Measurements from ENCODE around the gene TRHDE. TPM values are rescaled to one million over a fixed set of nuclear protein-coding genes. Genes with fewer than 3 reads are reported as not detected.

The TRHDE gene
- total and polyA plus RNA-seq, 2 donors (not counting 3 experiments of a cell fraction or from before 2014, with no cell fraction given) = not detected

GRCh38 chr12:72684491-72684890, 412.3 kb downstream of the TRHDE start:
- CTCF ChIA-PET = no interaction called here
- H3K4me1 ChIP-seq (ENCODE audit: control insufficient read depth, extremely low read depth, insufficient read depth, low read length) = no peaks in the 10 kb centered on the region

More at GRCh38 chr12:72684491-72684890, 412.3 kb downstream of the TRHDE start:
- H3K27me3 ChIP-seq (ENCODE audit: control insufficient read depth in 2 of 2, insufficient read depth in 2 of 2, low read length in 2 of 2) = no peaks in the 10 kb centered on the region
- no peak overlapping the region for H3K9ac ChIP-seq (replicated peaks; ENCODE audit: extremely low read depth, insufficient read depth, low read length)
- no peak overlapping the region for H3K27ac ChIP-seq (ENCODE audit: insufficient read depth, low read depth, low read length)
- H3K4me2 ChIP-seq (ENCODE audit: insufficient read depth, low read length) = no peak overlapping the region
- H3K36me3 ChIP-seq (ENCODE audit: control insufficient read depth in 2 of 2, extremely low read depth in 1 of 2, insufficient read depth in 2 of 2, low read length in 2 of 2) = no peaks in the 10 kb centered on the region
- H2AFZ ChIP-seq (ENCODE audit: low read depth, low read length) = no peak overlapping the region
- H4K20me1 ChIP-seq (replicated peaks; ENCODE audit: control insufficient read depth, extremely low read depth, insufficient read depth, low read length) = no peaks in the 10 kb centered on the region
- TF ChIP-seq EZH2 (IDR thresholded peaks at IDR 0.05; ENCODE audit: borderline replicate concordance, low read depth, low read length, severe bottlenecking) (no peak), CTCF (IDR thresholded peaks at IDR 0.05; ENCODE audit: extremely low read depth in 1 of 2, insufficient read depth in 1 of 2, low read depth in 1 of 2, low read length in 2 of 2) (no peak), POLR2AphosphoS5 (IDR thresholded peaks at IDR 0.05; ENCODE audit: insufficient read depth, low read depth, low read length) (no peak), JUN (IDR thresholded peaks at IDR 0.05; ENCODE audit: borderline replicate concordance, insufficient read depth, insufficient read length, low read depth) (no peak), POLR2A (IDR thresholded peaks at IDR 0.05; ENCODE audit: low read depth, low read length) (no peak), GATA2 (IDR thresholded peaks at IDR 0.05; ENCODE audit: insufficient read depth, insufficient read length, low read depth, low read length) (no peak), MAX (IDR thresholded peaks at IDR 0.05; ENCODE audit: insufficient read depth, insufficient read length) (no peak), MYC (IDR thresholded peaks at IDR 0.05; ENCODE audit: low read depth, low read length) (no peak), FOS (IDR thresholded peaks at IDR 0.05; ENCODE audit: borderline replicate concordance, insufficient read depth, low read length) (no peak)
- no TSS peak for BruUV-seq (replicated peaks)
- dilution Hi-C loops (cut with MboI; ENCODE audit: extremely low pct_ligation_motif_present, low sequenced_read_pairs) = no loop called here
- no peaks in the 10 kb centered on the region for H3K79me2 ChIP-seq (ENCODE audit: control insufficient read depth, insufficient read depth, low read length)
- no peaks in the 10 kb centered on the region for H3K9me1 ChIP-seq (replicated peaks; ENCODE audit: control insufficient read depth, extremely low read depth, insufficient read depth, low read length)
- intact Hi-C loops (cut with micrococcal nuclease) = no loop called here
- no peak for DNase-seq (ENCODE audit: low read depth, low spot score)
- FAIRE-seq = no peak
- no peak overlapping the region for H3K4me3 ChIP-seq (replicated peaks in 1 of 3; ENCODE audit: insufficient read depth in 1 of 3, low read depth in 1 of 3, low read length in 3 of 3)
- POLR2A ChIA-PET = no interaction called here
- peaks cover 1% of the 10 kb centered on the region for H3K9me3 ChIP-seq (replicated peaks; ENCODE audit: control insufficient read depth, insufficient read depth, low read length)
